ENCODE measurements around the gene TIRAP. TPM values are rescaled to one million over a fixed set of nuclear protein-coding genes. Genes with fewer than 3 reads are reported as not detected.
A peak's percentile ranks its signal among the peaks of the same experiment; 100 is the strongest.

The TIRAP gene
- total RNA-seq, 4 donors from 2014 or later = 6.6 to 18.1 (median 13.5) TPM

DNA sequence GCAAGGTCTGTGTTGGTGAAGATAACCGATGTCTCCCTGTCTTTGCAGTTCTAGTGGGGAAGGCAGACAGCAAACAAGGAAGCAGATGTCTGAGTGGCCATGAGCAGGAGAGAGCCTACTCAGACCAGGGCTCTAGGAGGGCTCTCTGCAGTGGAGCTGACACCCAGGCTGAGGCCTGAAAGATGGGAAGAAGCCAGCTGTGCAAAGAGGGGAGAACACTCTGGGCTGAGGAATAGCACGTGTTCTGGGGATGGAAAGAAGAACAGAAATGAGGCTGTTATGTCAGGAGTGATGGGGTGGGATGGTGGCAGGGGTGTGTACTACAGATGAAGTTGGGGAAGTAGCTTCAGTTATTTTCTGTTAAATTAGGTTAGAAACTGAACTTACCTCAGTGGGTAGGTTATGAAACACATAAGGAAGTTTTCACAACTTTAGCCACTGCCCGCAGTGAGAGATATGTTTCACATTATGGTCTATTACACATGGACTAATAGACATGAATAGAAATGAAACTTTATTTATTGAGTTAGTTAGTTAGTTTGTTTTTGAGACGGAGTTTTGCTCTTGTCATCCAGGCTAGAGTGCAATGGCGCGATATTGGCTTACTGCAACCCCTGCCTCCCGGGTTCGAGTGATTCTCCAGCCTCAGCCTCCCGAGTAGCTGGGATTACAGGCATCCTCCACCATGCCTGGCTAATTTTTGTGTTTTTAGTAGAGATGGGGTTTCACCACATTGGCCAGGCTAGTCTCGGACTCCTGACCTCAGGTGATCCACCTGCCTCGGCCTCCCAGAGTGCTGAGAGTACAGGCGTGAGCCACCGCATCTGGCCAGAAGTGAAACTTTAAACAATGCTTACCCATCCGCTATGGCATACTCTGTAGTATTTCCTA lies 28.8 kb downstream of the TIRAP start:
- Histone ChIP-seq H3K4me1 (peaks cover 0 to 27% (median 7%) of the 10 kb centered on the region in 3 donors), H3K9me3 (no peaks in the 10 kb centered on the region), H3K27me3 (no peaks in the 10 kb centered on the region), H3K27ac (no peak overlapping the region), H3K36me3 (peaks cover 0 to 38% of the 10 kb centered on the region in 2 donors), H3K4me3 (no peak overlapping the region)
- ATAC-seq = no peak
- 92% methylated on average over 11 to 14 of the region's 14 CpGs for whole genome bisulfite sequencing, 2 donors (ENCODE audit: low coverage in 1 of 2)
- TF ChIP-seq POLR2AphosphoS5 (IDR thresholded peaks at IDR 0.05) = no peak
- no peak for TF ChIP-seq EP300 (IDR thresholded peaks at IDR 0.05)
- TF ChIP-seq POLR2A (IDR thresholded peaks at IDR 0.05) = no peak
- TF ChIP-seq, protein P1, sequence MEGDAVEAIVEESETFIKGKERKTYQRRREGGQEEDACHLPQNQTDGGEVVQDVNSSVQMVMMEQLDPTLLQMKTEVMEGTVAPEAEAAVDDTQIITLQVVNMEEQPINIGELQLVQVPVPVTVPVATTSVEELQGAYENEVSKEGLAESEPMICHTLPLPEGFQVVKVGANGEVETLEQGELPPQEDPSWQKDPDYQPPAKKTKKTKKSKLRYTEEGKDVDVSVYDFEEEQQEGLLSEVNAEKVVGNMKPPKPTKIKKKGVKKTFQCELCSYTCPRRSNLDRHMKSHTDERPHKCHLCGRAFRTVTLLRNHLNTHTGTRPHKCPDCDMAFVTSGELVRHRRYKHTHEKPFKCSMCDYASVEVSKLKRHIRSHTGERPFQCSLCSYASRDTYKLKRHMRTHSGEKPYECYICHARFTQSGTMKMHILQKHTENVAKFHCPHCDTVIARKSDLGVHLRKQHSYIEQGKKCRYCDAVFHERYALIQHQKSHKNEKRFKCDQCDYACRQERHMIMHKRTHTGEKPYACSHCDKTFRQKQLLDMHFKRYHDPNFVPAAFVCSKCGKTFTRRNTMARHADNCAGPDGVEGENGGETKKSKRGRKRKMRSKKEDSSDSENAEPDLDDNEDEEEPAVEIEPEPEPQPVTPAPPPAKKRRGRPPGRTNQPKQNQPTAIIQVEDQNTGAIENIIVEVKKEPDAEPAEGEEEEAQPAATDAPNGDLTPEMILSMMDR (IDR thresholded peaks at IDR 0.05) = no peak

DNA sequence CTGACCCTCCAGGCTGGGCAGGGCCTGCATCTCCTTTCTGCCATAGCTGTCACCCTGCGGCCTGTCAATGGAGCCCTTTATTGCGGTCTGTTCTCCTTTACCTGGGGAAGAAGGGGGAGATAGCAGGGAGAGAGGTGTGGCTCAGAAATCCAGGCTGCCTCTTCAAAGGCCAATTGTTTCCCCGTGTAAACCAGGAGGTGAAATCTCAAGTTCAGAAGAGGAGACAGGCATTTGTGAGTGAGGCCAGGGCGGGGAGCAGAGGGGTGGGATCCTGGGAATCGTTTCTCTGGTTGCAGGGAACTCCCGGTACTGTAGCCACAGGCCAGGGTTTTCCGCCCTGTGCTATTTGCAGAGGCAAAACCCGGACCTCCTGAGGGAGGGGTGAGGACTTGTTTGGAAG lies 30.1 kb downstream of the TIRAP start:
- WGBS, 2 donors (ENCODE audit: low coverage in 1 of 2) = 58% methylated on average over 3 of the region's 8 CpGs; no CpG with 5 or more reads in 1 of the 2 donors
- H3K36me3 ChIP-seq = peaks cover 0 to 32% of the 10 kb centered on the region in 2 donors
- H3K27me3 ChIP-seq = no peaks in the 10 kb centered on the region
- no peak overlapping the region for H3K4me3 ChIP-seq
- no peak for ATAC-seq
- no peaks in the 10 kb centered on the region for H3K9me3 ChIP-seq
- H3K4me1 ChIP-seq = peaks cover 0 to 30% (median 12%) of the 10 kb centered on the region in 3 donors
- TF ChIP-seq, protein P1 (IDR thresholded peaks at IDR 0.05) = no peak
- TF ChIP-seq POLR2A (IDR thresholded peaks at IDR 0.05) (no peak), EP300 (IDR thresholded peaks at IDR 0.05) (no peak), POLR2AphosphoS5 (IDR thresholded peaks at IDR 0.05) (no peak)
- H3K27ac ChIP-seq = no peak overlapping the region

DNA sequence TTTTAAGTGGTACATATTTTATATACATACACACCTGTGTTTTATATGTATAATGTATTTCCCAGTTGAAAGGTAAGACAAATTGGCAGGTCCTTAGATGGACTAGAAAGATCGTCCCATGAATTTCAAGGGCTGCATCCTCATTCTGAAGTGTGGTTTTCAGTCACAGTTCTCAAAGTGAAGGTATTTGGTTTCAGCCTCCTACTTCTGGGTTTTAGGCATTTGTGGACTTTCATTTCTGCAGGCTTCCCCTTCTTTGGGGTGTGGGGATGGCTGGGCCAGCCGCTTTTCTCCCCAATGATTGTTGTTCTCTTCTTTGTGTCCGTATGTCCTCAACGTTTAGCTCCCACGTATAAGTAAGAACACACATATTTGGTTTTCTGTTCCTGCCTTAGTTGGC lies 30.9 kb downstream of the TIRAP start:
- Histone ChIP-seq H3K27me3 (no peaks in the 10 kb centered on the region), H3K4me3 (no peak overlapping the region), H3K4me1 (peaks cover 0 to 34% (median 12%) of the 10 kb centered on the region in 3 donors), H3K27ac (no peak overlapping the region), H3K9me3 (no peaks in the 10 kb centered on the region), H3K36me3 (peaks cover 0 to 23% of the 10 kb centered on the region in 2 donors)
- ATAC-seq = no peak
- 87 to 91% methylated on average over 5 of the region's 5 CpGs for WGBS, 2 donors (ENCODE audit: low coverage in 1 of 2)
- TF ChIP-seq, protein P1 (IDR thresholded peaks at IDR 0.05) = no peak
- TF ChIP-seq POLR2AphosphoS5 (IDR thresholded peaks at IDR 0.05) (no peak), POLR2A (IDR thresholded peaks at IDR 0.05) (no peak), EP300 (IDR thresholded peaks at IDR 0.05) (no peak)

DNA sequence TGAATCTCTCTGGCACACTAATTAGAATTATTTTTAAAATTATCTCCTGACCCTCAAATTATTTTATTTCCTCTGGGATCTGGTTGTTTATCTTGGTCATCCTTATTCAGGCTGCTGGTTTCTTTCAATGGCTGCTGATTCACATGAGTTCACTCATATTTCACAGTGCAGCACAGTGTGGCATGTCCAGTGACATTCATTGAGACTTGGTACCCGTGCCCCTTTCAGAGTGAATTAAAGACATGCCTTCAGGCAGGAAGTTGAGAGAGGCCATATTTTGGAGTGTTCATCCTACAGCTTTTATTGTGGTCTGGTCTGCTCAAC lies 34.5 kb downstream of the TIRAP start:
- H3K4me3 ChIP-seq = no peak overlapping the region
- no peak for ATAC-seq
- no peaks in the 10 kb centered on the region for H3K27me3 ChIP-seq
- H3K27ac ChIP-seq = peak overlapping the region; percentile 62 to 85 (median 84)
- no peaks in the 10 kb centered on the region for H3K9me3 ChIP-seq
- TF ChIP-seq POLR2AphosphoS5 (IDR thresholded peaks at IDR 0.05) (no peak), EP300 (IDR thresholded peaks at IDR 0.05) (no peak), POLR2A (IDR thresholded peaks at IDR 0.05) (no peak)
- TF ChIP-seq, protein P1 (IDR thresholded peaks at IDR 0.05) = no peak
- 0 to 17% methylated on average over 1 of the region's 1 CpG for WGBS, 2 donors (ENCODE audit: low coverage in 1 of 2)
- peaks cover 0 to 31% (median 5%) of the 10 kb centered on the region in 3 donors for H3K4me1 ChIP-seq
- H3K36me3 ChIP-seq = peaks cover 0 to 16% of the 10 kb centered on the region in 2 donors

Data from gastroesophageal sphincter (tissue), 4 donors.